ENCODE measurements around the gene NOL4L. TPM values are rescaled to one million over a fixed set of nuclear protein-coding genes. Genes with fewer than 3 reads are reported as not detected.

The NOL4L gene
- total and polyA plus RNA-seq, 11 donors = 2.6 to 15.0 (median 6.7) TPM

- DNase-seq = peak in 1 of 5 donors; percentile 40
- H3K4me1 ChIP-seq = peaks cover 0 to 56% (median 37%) of the 10 kb centered on the region in 12 donors
- intact Hi-C loops (cut with DNase I) = loop anchor here in 4 of 10 donors (10.0 kb wide), 2 partner anchors 117 to 617 kb away; no protein-coding TSS in a partner anchor
These were observed 133.3 kb downstream of the NOL4L start for GRCh38 chr20:32451682-32452461.

GRCh38 chr20:32451340-32451681 is 133.8 kb downstream of the NOL4L start:
- 90 to 95% (median 90%) methylated on average over 7 to 8 of the region's 8 CpGs for whole genome bisulfite sequencing, 4 donors
- Histone ChIP-seq H3K4me3 (no peak overlapping the region), H3K36me3 (peaks cover 0 to 62% (median 35%) of the 10 kb centered on the region in 9 donors), H3K9me3 (no peaks in the 10 kb centered on the region), H3K4me1 (peaks cover 0 to 52% (median 35%) of the 10 kb centered on the region in 12 donors), H3K27me3 (no peaks in the 10 kb centered on the region), H3K27ac (no peak overlapping the region)
- DNase-seq (peak in 1 of 5 donors; percentile 49), ATAC-seq (no peak)
- intact Hi-C loops (cut with DNase I) = loop anchor here in 4 of 10 donors (10.0 kb wide), 2 partner anchors 117 to 617 kb away; no protein-coding TSS in a partner anchor
- TF ChIP-seq CTCF (IDR thresholded peaks at IDR 0.05) (no peak), POLR2A (IDR thresholded peaks at IDR 0.05) (no peak)

More at GRCh38 chr20:32451682-32452461, 133.3 kb downstream of the NOL4L start:
- TF ChIP-seq CTCF (IDR thresholded peaks at IDR 0.05) (no peak), POLR2A (IDR thresholded peaks at IDR 0.05) (no peak)
- WGBS, 4 donors = 84 to 85% (median 85%) methylated on average over 26 to 27 of the region's 27 CpGs
- no peaks in the 10 kb centered on the region for H3K9me3 ChIP-seq
- no peak for ATAC-seq
- H3K27ac ChIP-seq = no peak overlapping the region
- H3K27me3 ChIP-seq = no peaks in the 10 kb centered on the region
- H3K36me3 ChIP-seq = peaks cover 0 to 58% (median 31%) of the 10 kb centered on the region in 9 donors
- H3K4me3 ChIP-seq = no peak overlapping the region

GRCh38 chr20:32450484-32451061 is 134.6 kb downstream of the NOL4L start:
- H3K36me3 ChIP-seq = peaks cover 0 to 64% (median 39%) of the 10 kb centered on the region in 9 donors
- peak overlapping the region in 5 of 12 donors; percentile 9 to 34 (median 23) for H3K27ac ChIP-seq

GRCh38 chr20:32449890-32450401 is 135.2 kb downstream of the NOL4L start:
- TF ChIP-seq POLR2A (IDR thresholded peaks at IDR 0.05) = no peak
- TF ChIP-seq CTCF (IDR thresholded peaks at IDR 0.05) = no peak
- Histone ChIP-seq H3K27me3 (no peaks in the 10 kb centered on the region), H3K27ac (peak overlapping the region in 8 of 12 donors; percentile 4 to 34 (median 18)), H3K36me3 (peaks cover 0 to 64% (median 41%) of the 10 kb centered on the region in 9 donors), H3K4me1 (peaks cover 0 to 61% (median 38%) of the 10 kb centered on the region in 12 donors), H3K4me3 (no peak overlapping the region), H3K9me3 (no peaks in the 10 kb centered on the region)
- peak in 1 of 4 donors; percentile 18 for ATAC-seq
- 44 to 69% (median 63%) methylated on average over 7 to 8 of the region's 8 CpGs for WGBS, 4 donors
- intact Hi-C loops (cut with DNase I) = loop anchor here in 4 of 10 donors (10.0 kb wide), 2 partner anchors 115 to 615 kb away; no protein-coding TSS in a partner anchor
- DNase-seq = no peak

More at GRCh38 chr20:32450484-32451061, 134.6 kb downstream of the NOL4L start:
- intact Hi-C loops (cut with DNase I) = loop anchor here in 4 of 10 donors (10.0 kb wide), 2 partner anchors 116 to 616 kb away; no protein-coding TSS in a partner anchor
- DNase-seq (peak in 1 of 5 donors; percentile 46), ATAC-seq (no peak)
- 72 to 85% (median 78%) methylated on average over 6 to 9 of the region's 9 CpGs for WGBS, 4 donors
- H3K27me3 ChIP-seq = no peaks in the 10 kb centered on the region
- H3K4me3 ChIP-seq = no peak overlapping the region
- peaks cover 0 to 58% (median 38%) of the 10 kb centered on the region in 12 donors for H3K4me1 ChIP-seq
- no peak for TF ChIP-seq POLR2A (IDR thresholded peaks at IDR 0.05)
- no peaks in the 10 kb centered on the region for H3K9me3 ChIP-seq
